ENCODE data around the gene KIF5C. TPM values are rescaled to one million over a fixed set of nuclear protein-coding genes. Genes with fewer than 3 reads are reported as not detected.

The KIF5C gene
- polyA plus RNA-seq, 1 donor (not counting 4 experiments of a cell fraction or from before 2014, with no cell fraction given): 0.03 TPM

- no peak overlapping the region for H3K27ac ChIP-seq (ENCODE audit: control insufficient read depth, insufficient read depth, low read length)
- H3K9me1 ChIP-seq (ENCODE audit: control insufficient read depth, extremely low read depth, insufficient read depth, low read length): no peaks in the 10 kb centered on the region
- dilution Hi-C loops (cut with MboI; ENCODE audit: extremely low pct_ligation_motif_present, low sequenced_read_pairs): no loop called here
- DNase-seq (ENCODE audit: low read depth, low spot score) (no peak), FAIRE-seq (no peak)
- no peaks in the 10 kb centered on the region for H3K4me1 ChIP-seq (ENCODE audit: control insufficient read depth, extremely low read depth, insufficient read depth, low read length)
- H3K27me3 ChIP-seq (ENCODE audit: control insufficient read depth, extremely low read depth, insufficient read depth, low read length): no peaks in the 10 kb centered on the region
- no peaks in the 10 kb centered on the region for H3K9me3 ChIP-seq (ENCODE audit: control insufficient read depth, low read depth, low read length)
- H3K36me3 ChIP-seq (ENCODE audit: control insufficient read depth in 2 of 2, extremely low read depth in 1 of 2, insufficient read depth in 2 of 2, low read length in 2 of 2): no peaks in the 10 kb centered on the region
- H3K4me3 ChIP-seq (ENCODE audit: control insufficient read depth in 2 of 3, extremely low read depth in 1 of 3, insufficient read depth in 2 of 3, low read depth in 1 of 3, low read length in 3 of 3): no peak overlapping the region
- H2AFZ ChIP-seq (ENCODE audit: control insufficient read depth, low read length): no peak overlapping the region
- TF ChIP-seq EZH2 (IDR thresholded peaks at IDR 0.05; ENCODE audit: low read length) (no peak), CTCF (optimal IDR thresholded peaks at IDR 0.05 in 1 of 3, IDR thresholded peaks at IDR 0.05 in 1 of 3, conservative IDR thresholded peaks at IDR 0.05 in 1 of 3; ENCODE audit: extremely low read depth in 1 of 3, insufficient read depth in 2 of 3, low read length in 3 of 3) (no peak)
- H3K9ac ChIP-seq (ENCODE audit: control insufficient read depth, extremely low read depth, insufficient read depth, low read length): no peak overlapping the region
- H3K4me2 ChIP-seq (ENCODE audit: control insufficient read depth, extremely low read depth, insufficient read depth, low read depth, low read length): no peak overlapping the region
- no peaks in the 10 kb centered on the region for H4K20me1 ChIP-seq (ENCODE audit: control insufficient read depth, extremely low read depth, insufficient read depth, low read length)
- H3K79me2 ChIP-seq (ENCODE audit: control insufficient read depth, insufficient read depth, low read length): no peaks in the 10 kb centered on the region
These were observed 31.1 kb downstream of the KIF5C start for GRCh38 chr2:148906124-148906523.

- Histone ChIP-seq H3K9me3 (ENCODE audit: control insufficient read depth, low read depth, low read length) (no peaks in the 10 kb centered on the region), H3K9ac (ENCODE audit: control insufficient read depth, extremely low read depth, insufficient read depth, low read length) (no peak overlapping the region), H3K9me1 (ENCODE audit: control insufficient read depth, extremely low read depth, insufficient read depth, low read length) (no peaks in the 10 kb centered on the region), H2AFZ (ENCODE audit: control insufficient read depth, low read length) (no peak overlapping the region), H3K4me3 (ENCODE audit: control insufficient read depth in 2 of 3, extremely low read depth in 1 of 3, insufficient read depth in 2 of 3, low read depth in 1 of 3, low read length in 3 of 3) (no peak overlapping the region), H4K20me1 (ENCODE audit: control insufficient read depth, extremely low read depth, insufficient read depth, low read length) (no peaks in the 10 kb centered on the region), H3K79me2 (ENCODE audit: control insufficient read depth, insufficient read depth, low read length) (no peaks in the 10 kb centered on the region), H3K27me3 (ENCODE audit: control insufficient read depth, extremely low read depth, insufficient read depth, low read length) (no peaks in the 10 kb centered on the region), H3K27ac (ENCODE audit: control insufficient read depth, insufficient read depth, low read length) (no peak overlapping the region), H3K4me2 (ENCODE audit: control insufficient read depth, extremely low read depth, insufficient read depth, low read depth, low read length) (no peak overlapping the region), H3K4me1 (ENCODE audit: control insufficient read depth, extremely low read depth, insufficient read depth, low read length) (no peaks in the 10 kb centered on the region), H3K36me3 (ENCODE audit: control insufficient read depth in 2 of 2, extremely low read depth in 1 of 2, insufficient read depth in 2 of 2, low read length in 2 of 2) (no peaks in the 10 kb centered on the region)
- no peak for DNase-seq (ENCODE audit: low read depth, low spot score)
- TF ChIP-seq EZH2 (IDR thresholded peaks at IDR 0.05; ENCODE audit: low read length): no peak
- no peak for TF ChIP-seq CTCF (optimal IDR thresholded peaks at IDR 0.05 in 1 of 3, IDR thresholded peaks at IDR 0.05 in 1 of 3, conservative IDR thresholded peaks at IDR 0.05 in 1 of 3; ENCODE audit: extremely low read depth in 1 of 3, insufficient read depth in 2 of 3, low read length in 3 of 3)
- FAIRE-seq: no peak
- dilution Hi-C loops (cut with MboI; ENCODE audit: extremely low pct_ligation_motif_present, low sequenced_read_pairs): no loop called here
These were observed 32.2 kb downstream of the KIF5C start for GRCh38 chr2:148907085-148907785.
